Duodenal mucosa (tissue), 2 donors: Measurements from ENCODE around the gene TOR2A.

Experiments used
- H3K27ac ChIP-seq: one replicate; pipeline ENCODE4 v1.7.0; 2013; ENCODE audit warnings: low read depth, low read length
- H3K27me3 ChIP-seq, 2 donors: one replicate each; pipeline ENCODE4 v1.7.0; 2013; ENCODE audit warnings: low read length in 2 of 2, control low read depth in 1 of 2; ENCODE audit not compliant: insufficient read depth in 2 of 2, control insufficient read depth in 1 of 2
- H3K36me3 ChIP-seq, 2 donors: one replicate each; pipeline ENCODE4 v1.7.0; 2013; ENCODE audit warnings: low read length in 2 of 2, control low read depth in 1 of 2; ENCODE audit not compliant: insufficient read depth in 2 of 2, control insufficient read depth in 1 of 2
- H3K4me1 ChIP-seq, 2 donors: one replicate each; pipeline ENCODE4 v1.7.0; 2013; ENCODE audit warnings: low read length in 2 of 2, control low read depth in 1 of 2; ENCODE audit not compliant: insufficient read depth in 2 of 2, control insufficient read depth in 1 of 2
- H3K4me3 ChIP-seq, 2 donors: one replicate each; pipeline ENCODE4 v1.7.0; 2013; ENCODE audit warnings: low read length in 2 of 2, low read depth in 1 of 2
- H3K9ac ChIP-seq, 2 donors: one replicate each; pipeline ENCODE4 v1.7.0; 2013; ENCODE audit warnings: low read length in 2 of 2, low read depth in 1 of 2
- H3K9me3 ChIP-seq, 2 donors: one replicate each; pipeline ENCODE4 v1.7.0; 2013; ENCODE audit warnings: low read length in 2 of 2, control low read depth in 1 of 2; ENCODE audit not compliant: control insufficient read depth in 1 of 2

Gene TOR2A

GRCh38 chr9:127712371-127712770 lies 22.7 kb downstream of the TOR2A start:
- Histone ChIP-seq H3K27ac (no peak overlapping the region), H3K27me3 (no peaks in the 10 kb centered on the region), H3K9me3 (no peaks in the 10 kb centered on the region), H3K4me3 (no peak overlapping the region), H3K4me1 (peaks cover 10 to 14% of the 10 kb centered on the region in 2 donors), H3K36me3 (no peaks in the 10 kb centered on the region), H3K9ac (no peak overlapping the region)

GRCh38 chr9:127711831-127712274 lies 23.2 kb downstream of the TOR2A start:
- H3K9me3 ChIP-seq: no peaks in the 10 kb centered on the region

GRCh38 chr9:127711226-127711701 lies 23.8 kb downstream of the TOR2A start:
- H3K4me3 ChIP-seq: no peak overlapping the region
- no peak overlapping the region for H3K27ac ChIP-seq
- no peaks in the 10 kb centered on the region for H3K27me3 ChIP-seq
- no peaks in the 10 kb centered on the region for H3K36me3 ChIP-seq
- no peak overlapping the region for H3K9ac ChIP-seq
- H3K4me1 ChIP-seq: peaks cover 10 to 11% of the 10 kb centered on the region in 2 donors
- no peaks in the 10 kb centered on the region for H3K9me3 ChIP-seq

More at GRCh38 chr9:127711831-127712274, 23.2 kb downstream of the TOR2A start:
- H3K4me3 ChIP-seq: no peak overlapping the region
- no peaks in the 10 kb centered on the region for H3K27me3 ChIP-seq
- H3K9ac ChIP-seq: no peak overlapping the region
- peaks cover 10 to 14% of the 10 kb centered on the region in 2 donors for H3K4me1 ChIP-seq
- H3K36me3 ChIP-seq: no peaks in the 10 kb centered on the region
- H3K27ac ChIP-seq: no peak overlapping the region

GRCh38 chr9:127710204-127710783 lies 24.8 kb downstream of the TOR2A start:
- Histone ChIP-seq H3K9ac (no peak overlapping the region), H3K27ac (no peak overlapping the region), H3K27me3 (no peaks in the 10 kb centered on the region), H3K4me3 (no peak overlapping the region), H3K9me3 (no peaks in the 10 kb centered on the region), H3K4me1 (peaks cover 6 to 7% of the 10 kb centered on the region in 2 donors), H3K36me3 (no peaks in the 10 kb centered on the region)

GRCh38 chr9:127708952-127709587 lies 26.0 kb downstream of the TOR2A start:
- no peaks in the 10 kb centered on the region for H3K27me3 ChIP-seq
- H3K4me1 ChIP-seq: peaks cover under 1 to 2% of the 10 kb centered on the region in 2 donors
- no peaks in the 10 kb centered on the region for H3K9me3 ChIP-seq
- no peak overlapping the region for H3K27ac ChIP-seq
- H3K4me3 ChIP-seq: no peak overlapping the region
- H3K36me3 ChIP-seq: no peaks in the 10 kb centered on the region
- no peak overlapping the region for H3K9ac ChIP-seq

GRCh38 chr9:127707766-127708165 lies 27.3 kb downstream of the TOR2A start:
- H3K27me3 ChIP-seq: no peaks in the 10 kb centered on the region
- no peak overlapping the region for H3K4me3 ChIP-seq
- no peak overlapping the region for H3K27ac ChIP-seq
- no peaks in the 10 kb centered on the region for H3K9me3 ChIP-seq
- H3K9ac ChIP-seq: no peak overlapping the region
- H3K36me3 ChIP-seq: no peaks in the 10 kb centered on the region
- no peaks in the 10 kb centered on the region for H3K4me1 ChIP-seq

GRCh38 chr9:127706836-127707241 lies 28.3 kb downstream of the TOR2A start, which contains the start of gene CFAP157:
Gene CFAP157, plus strand, starts transcription at chr9:127706988. Its CDS starts 44 bp downstream, at chr9:127707032.
- Histone ChIP-seq H3K9ac (no peak within 1 kb of the TSS), H3K4me3 (no peak within 1 kb of the TSS), H3K36me3 (no peaks in the 10 kb centered on the region), H3K27me3 (no peaks in the 10 kb centered on the region), H3K27ac (no peak within 1 kb of the TSS), H3K4me1 (no peaks in the 10 kb centered on the region), H3K9me3 (no peaks in the 10 kb centered on the region)

GRCh38 chr9:127705577-127706379 lies 29.3 kb downstream of the TOR2A start:
- H3K9me3 ChIP-seq: no peaks in the 10 kb centered on the region
- no peak overlapping the region for H3K27ac ChIP-seq
- H3K4me3 ChIP-seq: no peak overlapping the region
- no peaks in the 10 kb centered on the region for H3K27me3 ChIP-seq
- no peaks in the 10 kb centered on the region for H3K4me1 ChIP-seq
- no peaks in the 10 kb centered on the region for H3K36me3 ChIP-seq
- no peak overlapping the region for H3K9ac ChIP-seq

- no peaks in the 10 kb centered on the region for H3K36me3 ChIP-seq
- H3K27ac ChIP-seq: no peak overlapping the region
- no peak overlapping the region for H3K9ac ChIP-seq
- H3K4me1 ChIP-seq: peaks cover 0 to 4% of the 10 kb centered on the region in 2 donors
- no peaks in the 10 kb centered on the region for H3K27me3 ChIP-seq
- H3K4me3 ChIP-seq: no peak overlapping the region
- H3K9me3 ChIP-seq: no peaks in the 10 kb centered on the region
Measured at GRCh38 chr9:127703289-127703946, 31.7 kb downstream of the TOR2A start.
